Keratinocyte (primary cell): ENCODE measurements around the gene MSMP.

ENCODE experiments used
- CTCF ChIP-seq, 3 experiments: IDR thresholded peaks in 1 of 3; conservative IDR thresholded peaks in 1 of 3; optimal IDR thresholded peaks in 1 of 3; 2 replicates in 2 of 3; 3 replicates in 1 of 3; pipeline versions ENCODE3 to v1.5.1; 2011; ENCODE audit warnings: low read length in 3 of 3, mild to moderate bottlenecking in 3 of 3, moderate library complexity in 2 of 3, control low read depth in 1 of 3, inconsistent platforms in 1 of 3; ENCODE audit not compliant: insufficient read depth in 2 of 3; ENCODE audit errors: extremely low read depth in 1 of 3
- EZH2 ChIP-seq: IDR thresholded peaks from one replicate; pipeline ENCODE4 v1.6.1; 2012; ENCODE audit warnings: inconsistent platforms, mild to moderate bottlenecking, low read length, moderate library complexity

GRCh38 chr9:35792826-35793225, 38.8 kb upstream of the MSMP start:
- TF ChIP-seq CTCF (optimal IDR thresholded peaks at IDR 0.05 in 1 of 3, IDR thresholded peaks at IDR 0.05 in 1 of 3, conservative IDR thresholded peaks at IDR 0.05 in 1 of 3; ENCODE audit: extremely low read depth in 1 of 3, insufficient read depth in 2 of 3, low read length in 3 of 3) (no peak), EZH2 (no peak)
